ENCODE measurements around the gene ITPR1.

The ITPR1 gene

DNA sequence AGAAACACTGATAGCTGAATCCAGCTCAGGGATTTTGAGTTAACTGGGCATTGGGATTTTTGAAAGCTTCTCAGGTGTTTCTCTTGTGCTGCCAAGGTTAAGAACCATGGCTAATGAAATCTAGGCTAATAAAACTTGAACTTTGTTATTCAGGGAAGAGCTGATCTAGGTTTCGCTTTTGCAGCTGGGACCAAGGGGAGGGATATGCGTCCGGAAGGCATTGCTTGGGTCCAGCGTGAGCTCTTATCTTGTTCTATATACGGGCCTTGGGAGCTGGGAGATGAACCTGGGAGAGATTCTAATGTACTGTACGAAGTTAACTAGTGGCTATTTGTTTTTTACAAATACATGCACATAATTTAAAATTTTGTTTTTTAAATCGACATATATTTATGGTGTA, 29.8 kb downstream of the ITPR1 start:
- DNase-seq (ENCODE audit: low read depth), result no peak
- H3K4me3 ChIP-seq (ENCODE audit: low read depth, low read length), result no peak overlapping the region
- in situ Hi-C loops (cut with HindIII; ENCODE audit: low sequenced_read_pairs), result no loop called here
- TF ChIP-seq, protein P1, sequence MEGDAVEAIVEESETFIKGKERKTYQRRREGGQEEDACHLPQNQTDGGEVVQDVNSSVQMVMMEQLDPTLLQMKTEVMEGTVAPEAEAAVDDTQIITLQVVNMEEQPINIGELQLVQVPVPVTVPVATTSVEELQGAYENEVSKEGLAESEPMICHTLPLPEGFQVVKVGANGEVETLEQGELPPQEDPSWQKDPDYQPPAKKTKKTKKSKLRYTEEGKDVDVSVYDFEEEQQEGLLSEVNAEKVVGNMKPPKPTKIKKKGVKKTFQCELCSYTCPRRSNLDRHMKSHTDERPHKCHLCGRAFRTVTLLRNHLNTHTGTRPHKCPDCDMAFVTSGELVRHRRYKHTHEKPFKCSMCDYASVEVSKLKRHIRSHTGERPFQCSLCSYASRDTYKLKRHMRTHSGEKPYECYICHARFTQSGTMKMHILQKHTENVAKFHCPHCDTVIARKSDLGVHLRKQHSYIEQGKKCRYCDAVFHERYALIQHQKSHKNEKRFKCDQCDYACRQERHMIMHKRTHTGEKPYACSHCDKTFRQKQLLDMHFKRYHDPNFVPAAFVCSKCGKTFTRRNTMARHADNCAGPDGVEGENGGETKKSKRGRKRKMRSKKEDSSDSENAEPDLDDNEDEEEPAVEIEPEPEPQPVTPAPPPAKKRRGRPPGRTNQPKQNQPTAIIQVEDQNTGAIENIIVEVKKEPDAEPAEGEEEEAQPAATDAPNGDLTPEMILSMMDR (IDR thresholded peaks at IDR 0.05; ENCODE audit: low read depth, low read length, missing control alignments), result no peak

DNA sequence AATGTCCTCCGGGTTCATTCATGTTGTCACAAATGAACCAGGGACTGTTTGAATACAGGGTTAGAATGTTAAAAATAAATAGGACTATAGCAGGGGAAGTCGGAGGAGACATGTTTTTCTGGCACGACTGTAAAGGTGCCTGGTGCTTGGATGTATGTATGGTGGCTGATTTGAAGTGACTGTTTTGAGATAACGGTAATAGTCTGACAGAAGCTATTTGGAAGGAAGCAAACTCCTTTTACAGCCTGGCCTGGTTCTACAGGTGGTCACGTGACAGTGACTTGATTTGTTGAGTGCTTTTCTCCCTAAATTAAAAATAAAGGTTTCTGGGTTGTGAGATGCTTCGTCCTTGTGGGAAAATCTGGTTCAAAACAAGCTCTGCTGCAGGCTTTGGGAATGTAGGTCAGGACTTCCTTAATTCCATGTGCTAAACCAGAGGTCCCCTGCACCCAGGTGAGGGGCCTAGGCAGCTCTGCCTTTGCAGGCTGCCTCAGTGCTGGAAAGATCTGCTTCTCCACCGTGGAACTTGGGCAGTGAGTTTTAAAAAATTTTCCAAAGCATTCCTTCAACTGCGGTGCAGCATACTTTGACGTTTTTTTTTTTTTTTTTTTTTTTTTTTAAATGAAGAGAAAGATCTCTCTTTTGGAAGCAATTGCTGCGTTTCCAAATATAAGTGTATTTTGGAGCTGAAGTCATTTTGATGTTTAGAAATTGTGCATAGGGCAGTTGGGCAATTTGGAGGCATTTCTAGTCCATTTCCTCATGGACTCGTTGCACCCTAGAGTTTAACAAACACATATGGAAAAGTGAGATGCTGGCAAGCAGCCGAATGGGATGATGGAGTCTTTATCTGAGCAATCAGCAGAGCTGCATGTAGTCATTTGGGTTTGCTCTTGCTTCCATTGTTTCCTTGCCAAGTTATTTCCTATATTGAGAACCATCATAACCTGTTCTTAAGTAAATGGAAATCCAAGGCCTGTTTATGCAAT, 30.9 kb downstream of the ITPR1 start:
- H3K4me3 ChIP-seq (ENCODE audit: low read depth, low read length), result no peak overlapping the region
- in situ Hi-C loops (cut with HindIII; ENCODE audit: low sequenced_read_pairs), result no loop called here
- TF ChIP-seq, protein P1 (IDR thresholded peaks at IDR 0.05; ENCODE audit: low read depth, low read length, missing control alignments), result no peak
- DNase-seq (ENCODE audit: low read depth), result no peak

DNA sequence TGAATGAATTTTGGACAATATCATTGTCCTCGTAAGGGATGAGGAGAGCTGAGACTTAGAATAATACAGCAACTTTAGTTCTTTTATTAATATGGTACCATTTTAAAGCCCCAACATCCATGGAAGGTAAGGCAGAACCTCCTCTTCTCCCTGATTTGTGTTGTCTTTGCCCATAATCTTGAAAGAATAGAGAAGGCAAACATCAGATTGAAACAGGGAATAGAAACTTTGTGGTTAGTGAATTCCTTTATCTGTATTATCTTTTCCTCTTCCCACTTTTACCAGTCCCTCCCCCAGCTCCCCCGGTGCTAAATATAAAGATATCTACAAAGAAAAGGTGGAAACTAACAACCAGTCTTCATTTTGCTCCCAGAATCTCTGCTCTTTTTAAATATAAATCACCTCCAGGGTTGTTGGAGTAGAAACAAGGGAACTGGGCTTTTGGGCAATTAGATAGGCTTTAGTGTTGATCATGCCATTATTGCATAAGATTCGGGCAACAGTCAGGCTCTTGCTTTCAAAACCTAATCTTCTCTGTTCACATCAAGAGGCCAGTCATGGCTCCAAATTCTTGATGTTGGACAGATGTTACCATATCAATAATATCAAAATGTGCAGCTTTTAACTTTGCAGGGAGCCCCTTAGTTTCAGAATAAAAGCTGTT, 32.5 kb downstream of the ITPR1 start:
- no peak overlapping the region for H3K4me3 ChIP-seq (ENCODE audit: low read depth, low read length)
- DNase-seq (ENCODE audit: low read depth), result no peak
- TF ChIP-seq, protein P1 (IDR thresholded peaks at IDR 0.05; ENCODE audit: low read depth, low read length, missing control alignments), result no peak
- in situ Hi-C loops (cut with HindIII; ENCODE audit: low sequenced_read_pairs), result no loop called here

DNA sequence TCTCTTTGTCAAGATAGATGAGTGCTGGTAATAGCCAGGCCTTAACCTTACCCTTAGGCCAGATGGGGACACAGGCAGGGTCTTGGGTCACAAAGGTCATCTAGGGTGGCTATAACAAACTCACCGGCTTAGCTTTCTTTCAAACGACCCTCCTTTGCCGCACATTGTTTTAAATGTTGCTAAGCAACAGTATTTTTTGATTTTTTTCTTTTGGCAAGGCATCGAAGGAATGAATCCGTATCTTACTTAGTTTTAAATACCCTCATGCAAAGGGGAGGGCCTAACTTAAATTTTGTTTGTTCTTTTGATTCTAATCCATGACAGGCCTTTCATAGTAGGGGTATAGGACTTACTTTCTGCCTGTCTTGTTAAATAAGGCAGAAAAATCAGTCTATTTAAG, 35.2 kb downstream of the ITPR1 start:
- TF ChIP-seq, protein P1 (IDR thresholded peaks at IDR 0.05; ENCODE audit: low read depth, low read length, missing control alignments), result no peak
- H3K4me3 ChIP-seq (ENCODE audit: low read depth, low read length), result no peak overlapping the region

DNA sequence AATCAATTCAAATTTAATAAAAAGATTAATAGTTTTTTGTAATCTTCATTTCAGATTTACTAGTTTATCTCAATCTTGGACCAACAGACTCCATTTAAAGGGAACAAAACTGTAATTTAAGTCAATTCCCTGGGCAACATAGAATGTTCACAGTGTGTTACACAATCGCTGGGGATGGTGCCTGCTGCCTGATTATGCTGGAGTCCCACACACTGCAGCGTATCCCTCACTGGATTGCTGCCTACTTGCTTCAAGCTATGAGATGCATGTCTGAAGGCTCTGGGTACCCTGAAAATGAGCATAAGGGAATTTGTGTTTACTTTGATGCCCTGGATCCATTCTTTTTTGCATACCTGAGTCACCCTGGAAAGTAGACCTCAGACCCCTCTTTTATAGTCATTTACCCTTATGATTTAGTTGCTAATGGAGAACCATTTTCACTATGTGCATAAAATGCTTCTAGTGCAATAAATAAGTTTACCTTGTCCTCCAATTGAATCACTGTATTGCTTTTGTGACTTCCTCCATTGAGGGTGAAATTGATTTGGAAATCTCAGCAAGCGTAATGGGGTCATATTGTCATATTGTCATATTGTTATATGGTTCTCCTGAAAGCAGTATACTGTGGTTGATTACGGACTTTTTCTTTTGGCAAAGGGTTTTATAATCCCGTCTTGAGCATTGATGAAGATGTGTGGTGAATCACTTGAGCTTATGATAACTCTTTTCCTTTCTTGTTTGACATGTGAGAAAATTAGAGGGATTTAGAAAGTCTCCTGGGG, 35.9 kb downstream of the ITPR1 start:
- no peak for DNase-seq (ENCODE audit: low read depth)
- in situ Hi-C loops (cut with HindIII; ENCODE audit: low sequenced_read_pairs), result no loop called here

More for the DNA sequence above, 35.2 kb downstream of the ITPR1 start:
- in situ Hi-C loops (cut with HindIII; ENCODE audit: low sequenced_read_pairs), result no loop called here
- no peak for DNase-seq (ENCODE audit: low read depth)

More for the DNA sequence above, 35.9 kb downstream of the ITPR1 start:
- TF ChIP-seq, protein P1 (IDR thresholded peaks at IDR 0.05; ENCODE audit: low read depth, low read length, missing control alignments), result no peak
- no peak overlapping the region for H3K4me3 ChIP-seq (ENCODE audit: low read depth, low read length)

Data from astrocyte of the cerebellum (primary cell).